Thoracic aorta (tissue), 2 donors: ENCODE results near the gene RFFL. TPM values are rescaled to one million over a fixed set of nuclear protein-coding genes. Genes with fewer than 3 reads are reported as not detected.
A peak's percentile ranks its signal among the peaks of the same experiment; 100 is the strongest.

Source experiments
- ATAC-seq: fragments of 150-250 bp; one replicate; pipeline ENCODE4 v1.8.0; 2017; ENCODE audit warnings: low read depth; ENCODE audit not compliant: insufficient number of reproducible peaks, low FRiP score
- DNase-seq: peaks from one replicate; pipeline ENCODE4 v3.0.0-alpha.2; 2020; ENCODE audit warnings: low spot score
- H3K27ac ChIP-seq, 2 donors: fragments of 200-600 bp; sonication (generic); 1 replicate in 1 of 2; 2 replicates in 1 of 2; pipeline ENCODE4 v1.5.1; 2016; ENCODE audit warnings: mild to moderate bottlenecking in 2 of 2, moderate library complexity in 2 of 2
- H3K27me3 ChIP-seq: fragments of 200-600 bp; sonication (generic); replicated peaks from 2 replicates; pipeline ENCODE4 v1.6.0; 2016; ENCODE audit warnings: mild to moderate bottlenecking; ENCODE audit not compliant: insufficient read depth
- H3K36me3 ChIP-seq: fragments of 200-600 bp; sonication (generic); one replicate; pipeline ENCODE4 v1.5.1; 2016
- H3K4me1 ChIP-seq, 2 donors: fragments of 200-600 bp; sonication (generic); 1 replicate in 1 of 2; 2 replicates in 1 of 2; pipeline versions ENCODE4 v1.5.1 to v1.6.0; 2016; ENCODE audit warnings: low read depth in 2 of 2, mild to moderate bottlenecking in 1 of 2; ENCODE audit not compliant: control insufficient read depth in 1 of 2
- H3K4me3 ChIP-seq: fragments of 200-600 bp; sonication (generic); 2 replicates; pipeline ENCODE4 v1.5.1; 2016; ENCODE audit warnings: mild to moderate bottlenecking
- H3K9me3 ChIP-seq: fragments of 200-600 bp; sonication (generic); 2 replicates; pipeline ENCODE4 v1.5.1; 2016
- total RNA-seq, 2 donors: library from RNA; depleted of rRNA; stranded (reverse); fragments of >200 nt; gene quantifications; one replicate each; pipeline versions ENCODE4 v1.1.0 to v1.2.3, GENCODE V29; 2016
- TF ChIP-seq, protein P1 (sequence below): fragments of 200-600 bp; sonication (generic); IDR thresholded peaks from one replicate; pipeline ENCODE4 v1.5.1; 2019; ENCODE audit warnings: antibody characterized with exemption

The RFFL gene
- total RNA-seq, 2 donors from 2014 or later, result 22.0 to 30.9 TPM

DNA sequence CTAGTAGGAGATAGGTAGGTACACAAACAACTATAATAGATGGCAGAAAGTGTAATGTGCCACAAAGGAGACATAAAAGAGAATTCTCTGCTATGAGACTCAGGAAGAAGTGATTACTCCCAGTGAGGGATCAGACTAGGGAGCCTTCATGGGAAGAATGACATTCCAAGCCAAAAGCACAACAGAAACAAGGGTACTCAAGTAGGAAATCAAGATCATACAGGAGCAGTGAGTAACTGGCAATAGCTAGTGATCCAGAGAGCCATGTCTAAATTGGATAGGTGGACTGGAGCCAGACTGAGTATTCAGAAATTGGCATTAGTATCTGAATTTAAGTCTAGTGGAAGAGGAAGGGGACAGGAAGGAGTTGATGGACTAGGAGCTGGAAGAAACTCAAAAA is 10.7 kb downstream of the RFFL start:
- Histone ChIP-seq H3K27me3 (no peaks in the 10 kb centered on the region), H3K4me1 (peaks cover 0 to 12% of the 10 kb centered on the region in 2 donors), H3K4me3 (no peak overlapping the region), H3K9me3 (no peaks in the 10 kb centered on the region), H3K36me3 (no peaks in the 10 kb centered on the region), H3K27ac (no peak overlapping the region)
- no peak for ATAC-seq
- TF ChIP-seq, protein P1, sequence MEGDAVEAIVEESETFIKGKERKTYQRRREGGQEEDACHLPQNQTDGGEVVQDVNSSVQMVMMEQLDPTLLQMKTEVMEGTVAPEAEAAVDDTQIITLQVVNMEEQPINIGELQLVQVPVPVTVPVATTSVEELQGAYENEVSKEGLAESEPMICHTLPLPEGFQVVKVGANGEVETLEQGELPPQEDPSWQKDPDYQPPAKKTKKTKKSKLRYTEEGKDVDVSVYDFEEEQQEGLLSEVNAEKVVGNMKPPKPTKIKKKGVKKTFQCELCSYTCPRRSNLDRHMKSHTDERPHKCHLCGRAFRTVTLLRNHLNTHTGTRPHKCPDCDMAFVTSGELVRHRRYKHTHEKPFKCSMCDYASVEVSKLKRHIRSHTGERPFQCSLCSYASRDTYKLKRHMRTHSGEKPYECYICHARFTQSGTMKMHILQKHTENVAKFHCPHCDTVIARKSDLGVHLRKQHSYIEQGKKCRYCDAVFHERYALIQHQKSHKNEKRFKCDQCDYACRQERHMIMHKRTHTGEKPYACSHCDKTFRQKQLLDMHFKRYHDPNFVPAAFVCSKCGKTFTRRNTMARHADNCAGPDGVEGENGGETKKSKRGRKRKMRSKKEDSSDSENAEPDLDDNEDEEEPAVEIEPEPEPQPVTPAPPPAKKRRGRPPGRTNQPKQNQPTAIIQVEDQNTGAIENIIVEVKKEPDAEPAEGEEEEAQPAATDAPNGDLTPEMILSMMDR, result no peak
- no peak for DNase-seq

GRCh38 chr17:35052241-35052610 is 11.3 kb downstream of the RFFL start:
- Histone ChIP-seq H3K4me1 (peaks cover 0 to 12% of the 10 kb centered on the region in 2 donors), H3K4me3 (no peak overlapping the region), H3K36me3 (no peaks in the 10 kb centered on the region), H3K27ac (no peak overlapping the region), H3K9me3 (no peaks in the 10 kb centered on the region), H3K27me3 (no peaks in the 10 kb centered on the region)
- DNase-seq (no peak), ATAC-seq (no peak)
- TF ChIP-seq, protein P1, result no peak

DNA sequence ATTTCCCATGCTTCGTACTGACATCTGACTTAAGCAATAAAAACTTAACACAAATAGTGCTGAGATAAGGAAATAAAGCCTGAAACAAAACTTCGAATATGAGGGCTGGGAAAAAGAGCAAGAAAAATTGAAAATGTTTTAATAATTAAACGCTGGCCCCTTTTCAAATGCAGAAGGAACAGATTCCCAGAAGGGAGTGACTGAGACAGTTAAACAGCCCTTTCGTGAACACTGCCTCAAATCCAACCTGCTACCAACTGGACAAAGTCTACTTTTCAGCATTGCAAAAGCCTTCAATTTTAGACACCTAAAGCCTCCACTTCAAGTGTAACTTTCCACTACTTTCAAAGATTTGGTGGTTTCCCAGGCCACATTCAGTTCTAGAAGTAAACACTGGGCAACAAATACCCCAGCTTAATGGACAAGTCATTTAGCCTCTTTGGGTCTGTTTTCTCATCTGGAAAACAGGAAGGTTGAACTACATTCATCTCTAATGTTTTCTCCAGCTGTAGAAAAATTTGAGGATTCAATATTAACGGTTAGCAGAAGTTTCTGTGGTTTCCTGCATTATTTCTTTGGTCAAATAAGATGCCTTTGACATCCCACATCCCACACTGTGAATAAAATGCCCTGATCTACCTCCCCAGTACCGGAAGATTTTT is 11.8 kb downstream of the RFFL start:
- no peaks in the 10 kb centered on the region for H3K36me3 ChIP-seq
- TF ChIP-seq, protein P1, result no peak
- H3K27me3 ChIP-seq, result no peaks in the 10 kb centered on the region
- DNase-seq, result no peak
- no peak overlapping the region for H3K4me3 ChIP-seq
- no peaks in the 10 kb centered on the region for H3K9me3 ChIP-seq
- peak overlapping the region in 1 of 2 donors; percentile 4 for H3K27ac ChIP-seq
- ATAC-seq, result no peak
- H3K4me1 ChIP-seq, result peaks cover 0 to 12% of the 10 kb centered on the region in 2 donors

GRCh38 chr17:35051183-35051578 is 12.3 kb downstream of the RFFL start:
- H3K27me3 ChIP-seq, result no peaks in the 10 kb centered on the region
- no peak overlapping the region for H3K4me3 ChIP-seq
- no peaks in the 10 kb centered on the region for H3K36me3 ChIP-seq
- H3K9me3 ChIP-seq, result no peaks in the 10 kb centered on the region
- H3K27ac ChIP-seq, result peak overlapping the region in 1 of 2 donors; percentile 4
- DNase-seq (no peak), ATAC-seq (no peak)
- TF ChIP-seq, protein P1, result no peak
- peaks cover 0 to 12% of the 10 kb centered on the region in 2 donors for H3K4me1 ChIP-seq

DNA sequence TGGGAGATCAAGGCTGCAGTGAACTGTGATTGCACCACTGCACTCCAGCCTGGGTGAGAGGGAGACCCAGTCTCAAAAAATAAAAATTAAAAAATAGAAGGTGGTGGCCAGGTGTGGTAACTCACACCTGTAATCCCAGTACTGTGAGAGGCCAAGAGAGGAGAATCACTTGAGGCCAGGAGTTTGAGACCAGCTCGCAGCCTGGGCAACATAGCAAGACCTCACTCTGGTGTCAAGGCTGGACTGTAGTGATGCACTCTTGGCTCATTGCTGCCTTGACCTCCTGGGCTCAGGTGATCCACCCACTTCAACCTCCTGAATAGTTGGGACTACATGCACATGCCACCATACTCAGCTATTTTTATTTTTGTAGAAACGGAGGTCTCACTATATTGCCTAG is 13.3 kb downstream of the RFFL start:
- Histone ChIP-seq H3K4me3 (no peak overlapping the region), H3K9me3 (no peaks in the 10 kb centered on the region), H3K27me3 (no peaks in the 10 kb centered on the region), H3K27ac (no peak overlapping the region), H3K4me1 (peaks cover 0 to 12% of the 10 kb centered on the region in 2 donors), H3K36me3 (no peaks in the 10 kb centered on the region)
- DNase-seq (no peak), ATAC-seq (no peak)
- TF ChIP-seq, protein P1, result no peak
